Progenitor cell of endocrine pancreas (in vitro differentiated cells): ENCODE measurements around the gene SNAP29. TPM values are rescaled to one million over a fixed set of nuclear protein-coding genes. Genes with fewer than 3 reads are reported as not detected.

Experiments
- DNase-seq: peaks from one replicate; pipeline ENCODE4 v3.0.0; 2021; ENCODE audit warnings: low spot score; ENCODE audit not compliant: unreplicated experiment
- H3K27ac Mint-ChIP-seq: 2 replicates; pipeline ENCODE4 v1.8.0; 2021; ENCODE audit warnings: mild to moderate bottlenecking, moderate library complexity, mixed read lengths
- H3K27me3 Mint-ChIP-seq: 2 replicates; pipeline ENCODE4 v1.8.0; 2021; ENCODE audit warnings: mixed read lengths
- H3K36me3 Mint-ChIP-seq: 2 replicates; pipeline ENCODE4 v1.8.0; 2022; ENCODE audit warnings: mixed read lengths; ENCODE audit not compliant: insufficient read depth
- H3K4me1 Mint-ChIP-seq: 2 replicates; pipeline ENCODE4 v1.8.0; 2021; ENCODE audit warnings: low read depth, mixed read lengths
- H3K4me3 Mint-ChIP-seq: 2 replicates; pipeline ENCODE4 v1.8.0; 2021; ENCODE audit warnings: low read depth, mild to moderate bottlenecking, moderate library complexity, mixed read lengths
- H3K9me3 Mint-ChIP-seq: 2 replicates; pipeline ENCODE4 v1.8.0; 2021; ENCODE audit warnings: low read depth, mixed read lengths
- CTCF ChIP-seq: fragments of 200-600 bp; sonication (generic); IDR thresholded peaks from one replicate; pipeline ENCODE4 v1.5.0; 2021; ENCODE audit warnings: antibody characterized with exemption, mild to moderate bottlenecking; ENCODE audit not compliant: unreplicated experiment
- total RNA-seq: library from RNA; stranded (reverse); gene quantifications from 2 replicates; pipeline ENCODE4 v1.2.1, GENCODE V29; 2021

The SNAP29 gene
- total RNA-seq, 1 donor from 2014 or later: 20.6 TPM

- Mint-ChIP-seq H3K27ac (peak overlapping the region; percentile 71), H3K27me3 (no peaks in the 10 kb centered on the region), H3K4me1 (peaks cover 25% of the 10 kb centered on the region), H3K36me3 (peaks cover 4% of the 10 kb centered on the region), H3K9me3 (no peaks in the 10 kb centered on the region), H3K4me3 (no peak overlapping the region)
- no peak for TF ChIP-seq CTCF
- no peak for DNase-seq
These were observed 81.4 kb downstream of the SNAP29 start for GRCh38 chr22:20940186-20940651.

Other genes with a start within 250 kb of the SNAP29 start
- 0.40 and 0.74 TPM in 2 replicates for gene SERPIND1, start 84.9 kb upstream of the SNAP29 start, total RNA-seq
- 125 and 140 TPM in 2 replicates for gene PI4KA, start 196 bp upstream of the SNAP29 start, total RNA-seq
- gene CRKL, start 58.4 kb downstream of the SNAP29 start, total RNA-seq: 81.4 and 86.3 TPM in 2 replicates
- gene AIFM3, start 108.2 kb downstream of the SNAP29 start, total RNA-seq: 1.8 and 2.3 TPM in 2 replicates
- gene LZTR1, start 123.3 kb downstream of the SNAP29 start, total RNA-seq: 91.6 and 93.8 TPM in 2 replicates
- 17.6 and 20.2 TPM in 2 replicates for gene THAP7, start 143.1 kb downstream of the SNAP29 start, total RNA-seq
- 0.36 and 0.57 TPM in 2 replicates for gene P2RX6, start 156.2 kb downstream of the SNAP29 start, total RNA-seq
- gene SLC7A4, start 173.6 kb downstream of the SNAP29 start, total RNA-seq: 1.1 and 1.3 TPM in 2 replicates
- gene LRRC74B, start 186.9 kb downstream of the SNAP29 start, total RNA-seq: 0.40 and 0.72 TPM in 2 replicates